GM12878 (cell line): ENCODE measurements around the gene RCOR1. TPM values are rescaled to one million over a fixed set of nuclear protein-coding genes. Genes with fewer than 3 reads are reported as not detected.

Experiments used
- BCLAF1 ChIP-seq: fragments of 450-650 bp; IDR thresholded peaks from 2 replicates; pipeline ENCODE4 v1.6.1; 2017; ENCODE audit warnings: antibody characterized with exemption, mild to moderate bottlenecking, moderate library complexity
- CBFB ChIP-seq: IDR thresholded peaks from 2 replicates; pipeline ENCODE4 v1.6.1; 2016; ENCODE audit warnings: antibody characterized with exemption, low read depth
- CEBPB ChIP-seq, 2 experiments: fragments of 150-350 bp in 1 of 2; IDR thresholded peaks; 2 replicates each; pipeline ENCODE4 v1.6.1; 2012 to 2014; ENCODE audit warnings: low read depth in 2 of 2, low read length in 2 of 2, borderline replicate concordance in 1 of 2, inconsistent platforms in 1 of 2
- E4F1 ChIP-seq: fragments of 450-650 bp; IDR thresholded peaks from 2 replicates; pipeline ENCODE4 v1.6.1; 2018; ENCODE audit warnings: borderline replicate concordance, mild to moderate bottlenecking; ENCODE audit not compliant: partially characterized antibody
- EZH2 ChIP-seq: IDR thresholded peaks from 2 replicates; pipeline ENCODE4 v1.6.1; 2012; ENCODE audit warnings: low read depth, mild to moderate bottlenecking, control low read depth, inconsistent platforms, low read length, borderline replicate concordance; ENCODE audit not compliant: control insufficient read depth
- GATAD2B ChIP-seq: fragments of 450-650 bp; conservative IDR thresholded peaks from 2 replicates; pipeline ENCODE4 v1.6.1; 2017; ENCODE audit warnings: low read depth, mild to moderate bottlenecking, moderate library complexity
- IRF3 ChIP-seq: fragments of 450-650 bp; IDR thresholded peaks from 2 replicates; pipeline ENCODE4 v1.6.1; 2014; ENCODE audit warnings: mild to moderate bottlenecking
- JUNB ChIP-seq: IDR thresholded peaks from 2 replicates; pipeline ENCODE4 v1.6.1; 2016; ENCODE audit warnings: antibody characterized with exemption, mild to moderate bottlenecking
- MAX ChIP-seq: IDR thresholded peaks from 2 replicates; pipeline ENCODE4 v1.6.1; 2012; ENCODE audit warnings: low read depth, low read length, improper control_type of control experiment
- MEF2A ChIP-seq: IDR thresholded peaks from 2 replicates; pipeline ENCODE4 v1.6.1; 2011; ENCODE audit warnings: low read depth, mild to moderate bottlenecking, low read length, moderate library complexity; ENCODE audit not compliant: insufficient read depth
- MTA3 ChIP-seq: IDR thresholded peaks from 2 replicates; pipeline ENCODE4 v1.6.1; 2012; ENCODE audit warnings: low read length, inconsistent platforms, borderline replicate concordance
- MYB ChIP-seq: fragments of 150-350 bp; IDR thresholded peaks from 2 replicates; pipeline ENCODE4 v1.6.1; 2014; ENCODE audit warnings: mild to moderate bottlenecking, low read depth, low read length, borderline replicate concordance
- NFYB ChIP-seq: IDR thresholded peaks from 2 replicates; pipeline ENCODE4 v1.6.1; 2011; ENCODE audit warnings: low read depth, mild to moderate bottlenecking, low read length, improper control_type of control experiment, moderate library complexity; ENCODE audit not compliant: insufficient read depth
- PML ChIP-seq: IDR thresholded peaks from 2 replicates; pipeline ENCODE4 v1.6.1; 2012; ENCODE audit warnings: low read length, inconsistent platforms
- POLR2A ChIP-seq: IDR thresholded peaks from 2 replicates; pipeline ENCODE4 v1.6.1; 2011; ENCODE audit warnings: low read depth, mild to moderate bottlenecking, low read length
- SREBF1 ChIP-seq: IDR thresholded peaks from 2 replicates; pipeline ENCODE4 v1.6.1; 2012; ENCODE audit warnings: mild to moderate bottlenecking, low read length
- STAT1 ChIP-seq: fragments of 450-650 bp; conservative IDR thresholded peaks from 2 replicates; pipeline ENCODE4 v1.6.1; 2014; ENCODE audit warnings: antibody characterized with exemption, mild to moderate bottlenecking
- SUPT20H ChIP-seq: IDR thresholded peaks from 2 replicates; pipeline ENCODE4 v1.6.1; 2011; ENCODE audit warnings: low read depth, mild to moderate bottlenecking, low read length, moderate library complexity, borderline replicate concordance; ENCODE audit not compliant: control insufficient read depth
- SUZ12 ChIP-seq: fragments of 200-600 bp; sonication (generic); IDR thresholded peaks from one replicate; pipeline ENCODE4 v1.6.1; 2018; ENCODE audit warnings: antibody characterized with exemption, mild to moderate bottlenecking; ENCODE audit not compliant: unreplicated experiment
- YY1 ChIP-seq: IDR thresholded peaks from 2 replicates; pipeline ENCODE4 v1.6.1; 2011; ENCODE audit warnings: low read depth, mild to moderate bottlenecking, low read length
- ZNF24 ChIP-seq: fragments of 450-650 bp; IDR thresholded peaks from 2 replicates; pipeline ENCODE4 v1.6.1; 2017; ENCODE audit warnings: antibody characterized with exemption, mild to moderate bottlenecking
- ZNF274 ChIP-seq: IDR thresholded peaks from one replicate; pipeline ENCODE4 v1.8.0; 2011; ENCODE audit not compliant: insufficient read length, insufficient read depth
- ZNF622 ChIP-seq: fragments of 450-650 bp; IDR thresholded peaks from 2 replicates; pipeline ENCODE4 v1.6.1; 2017; ENCODE audit warnings: mild to moderate bottlenecking, inconsistent platforms
- polyA plus RNA-seq, 11 experiments: library from polyadenylated mRNA; depleted of rRNA in 4 of 11; unstranded in 6 of 11; stranded (reverse) in 5 of 11; fragments of >200 nt; fragmentation: Nextera tagmentation in 4 of 11; fragmentation: Illumina TruSeq in 1 of 11; extraction: Ambion mirVana in 4 of 11; extraction: Trizol in 1 of 11; gene quantifications; 1 replicate in 1 of 11; 2 replicates in 10 of 11; pipeline versions ENCODE4 v1.2.1 to v1.2.3, GENCODE V29; 2011 to 2016; ENCODE audit warnings: inconsistent platforms in 2 of 11, missing spikeins in 2 of 11, low read depth in 1 of 11
- total RNA-seq, 4 experiments: library from RNA; depleted of rRNA in 3 of 4; stranded (reverse); fragments of >200 nt in 3 of 4; fragmentation: Illumina TruSeq in 1 of 4; extraction: Trizol in 1 of 4; gene quantifications; 2 replicates each; pipeline versions ENCODE4 v1.2.1 to v1.2.3, GENCODE V29; 2013 to 2021

RCOR1 gene
- total and polyA plus RNA-seq, 10 of the 15 experiments (the other 5 are each of a cell fraction or from before 2014, with no cell fraction given), result 1.6 to 12.2 (median 4.4) TPM

- TF ChIP-seq STAT1, result 0 out of 2 replicates have a peak, but pooled peaks have one; percentile 25
- no peak for TF ChIP-seq PML
- no peak for TF ChIP-seq SREBF1
- TF ChIP-seq SUZ12, result no peak
- TF ChIP-seq ZNF274, result no peak
- TF ChIP-seq BCLAF1, result no peak
- no peak for TF ChIP-seq SUPT20H
- no peak for TF ChIP-seq POLR2A
- TF ChIP-seq E4F1, result no peak
- TF ChIP-seq MAX, result peak; percentile 16; the same call in 1 of the 2 replicates
- no peak for TF ChIP-seq CEBPB (IDR thresholded peaks at IDR 0.05; ENCODE audit: borderline replicate concordance in 1 of 2, low read depth in 2 of 2, low read length in 2 of 2)
- TF ChIP-seq NFYB, result no peak
- TF ChIP-seq EZH2, result no peak
- TF ChIP-seq IRF3, result no peak
- 0 out of 2 replicates have a peak, but pooled peaks have one; percentile 47 for TF ChIP-seq GATAD2B
- TF ChIP-seq MYB, result no peak
- peak; percentile 8; the same call in 1 of the 2 replicates for TF ChIP-seq MEF2A
- TF ChIP-seq JUNB, result no peak; the same call in 1 of the 2 replicates
- TF ChIP-seq YY1, result peak; percentile 84
- no peak for TF ChIP-seq ZNF24
- TF ChIP-seq CBFB, result no peak
- no peak; the same call in 1 of the 2 replicates for TF ChIP-seq MTA3
- no peak for TF ChIP-seq ZNF622
Observed at GRCh38 chr14:102774391-102775153, 182.1 kb downstream of the RCOR1 start (continued).
